MV-4-11 (cell line): Measurements from ENCODE around the gene RASEF.
"Not testable (repeated sequence)": the region's sequence is repeated elsewhere in the genome, so short reads cannot be mapped to it uniquely, and the experiment has no call there.

ENCODE experiments used
- DNase-seq: peaks from one replicate; lab custom pipeline; 2025; lab: John Stamatoyannopoulos, UW

The RASEF gene

DNA sequence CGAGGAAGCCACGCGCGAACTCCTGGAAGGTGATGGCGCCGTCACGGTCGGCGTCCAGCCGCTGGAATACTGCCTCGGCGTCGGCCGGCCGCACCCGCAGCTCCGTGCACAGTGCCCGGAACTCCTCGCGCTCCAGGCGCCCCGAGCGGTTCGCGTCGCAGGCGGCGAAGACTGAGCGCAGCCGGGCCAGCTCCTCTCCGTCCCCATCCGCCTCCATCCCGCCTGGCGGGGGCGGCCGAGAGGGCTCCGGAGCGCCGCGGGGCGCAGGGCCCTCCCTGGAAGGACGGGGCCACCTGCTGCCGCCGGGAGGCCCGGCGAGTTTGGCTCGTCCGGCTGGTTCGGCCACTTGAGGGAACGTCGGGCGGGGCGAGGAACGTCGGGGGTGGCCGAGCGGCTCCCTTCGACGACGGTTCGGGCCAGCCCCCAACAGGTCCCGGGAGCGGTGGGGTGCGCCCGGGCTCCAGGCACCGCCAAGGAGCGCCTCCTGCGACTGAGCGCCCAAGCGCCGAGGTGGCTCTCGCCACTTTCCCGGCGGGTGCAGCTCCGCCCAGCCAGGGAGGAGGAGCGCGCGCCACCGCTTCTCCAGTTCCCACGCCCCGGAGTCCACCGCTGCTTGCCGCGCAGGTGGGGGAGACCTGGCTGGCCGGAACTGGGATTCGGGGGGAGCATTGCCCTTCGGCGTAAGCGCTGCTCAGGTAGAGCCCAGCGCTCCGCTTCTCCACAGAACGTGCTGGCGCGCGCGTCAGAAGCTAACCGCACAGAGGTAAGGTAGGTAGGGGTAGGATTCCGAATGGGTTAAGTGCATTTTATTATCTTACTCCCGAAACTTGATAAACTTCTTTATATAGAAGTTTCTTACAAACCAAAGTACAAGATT, at the start of gene RASEF:
Gene RASEF (minus strand): TSS at position 492 of the 877 bp plus-strand sequence. CDS start 275 bp downstream, at position 217.
- DNase-seq = no peak

DNA sequence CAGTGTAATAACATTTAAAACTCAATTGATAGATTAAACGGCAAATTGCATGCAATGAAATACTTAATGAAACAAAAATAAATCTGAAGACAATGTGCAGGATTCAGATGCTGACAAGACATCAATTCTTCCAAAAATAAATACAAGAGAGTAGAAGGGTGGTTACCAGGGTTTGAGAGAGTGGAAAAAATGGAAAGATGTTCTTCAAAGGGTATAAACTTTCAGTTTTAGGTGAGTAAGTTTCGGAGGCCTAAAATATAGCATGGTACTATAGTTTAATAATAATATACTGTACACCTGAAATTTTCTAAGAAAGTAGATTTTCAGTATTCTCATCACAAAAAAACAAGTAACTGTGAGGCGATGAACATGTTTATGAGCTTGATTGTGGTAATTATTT, 48.2 kb upstream of the RASEF start:
- no peak for DNase-seq

DNA sequence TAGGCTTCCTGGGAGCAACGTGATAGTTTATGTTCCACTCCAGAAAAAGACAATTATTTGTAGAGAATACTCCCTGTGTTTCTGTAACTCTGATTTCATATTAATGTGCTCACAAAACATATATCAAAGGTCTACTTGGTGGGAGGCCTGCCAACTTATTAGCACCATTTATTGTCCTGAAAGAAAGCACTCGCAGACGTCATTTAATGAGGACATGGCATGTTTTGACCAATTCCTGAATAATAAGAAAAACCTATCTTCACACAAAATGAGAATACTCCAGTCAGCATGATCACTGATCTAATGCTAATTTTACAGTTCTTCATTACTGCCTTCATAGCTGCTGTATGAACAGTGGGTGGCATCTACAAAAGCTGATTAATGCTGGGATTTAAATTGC, 46.4 kb upstream of the RASEF start:
- no peak for DNase-seq

DNA sequence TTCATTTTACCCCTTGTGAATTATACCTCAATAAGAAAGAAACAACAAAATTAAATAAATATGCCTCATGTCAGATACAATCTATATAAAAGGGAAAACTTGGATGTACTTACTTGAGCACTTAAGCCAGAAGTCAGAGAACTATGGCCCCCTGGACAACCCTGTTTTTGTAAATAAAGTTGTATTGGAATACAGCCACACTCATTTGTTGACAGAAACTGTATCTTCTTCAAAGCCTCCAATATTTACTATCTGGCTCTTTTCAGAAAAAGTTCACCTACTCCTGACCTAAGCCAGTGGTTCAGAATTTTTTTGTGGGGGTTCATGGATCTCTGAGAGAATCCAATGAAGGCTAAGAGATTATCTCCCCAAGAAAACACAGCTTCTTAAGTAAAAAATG, 45.3 kb upstream of the RASEF start:
- no peak for DNase-seq

DNA sequence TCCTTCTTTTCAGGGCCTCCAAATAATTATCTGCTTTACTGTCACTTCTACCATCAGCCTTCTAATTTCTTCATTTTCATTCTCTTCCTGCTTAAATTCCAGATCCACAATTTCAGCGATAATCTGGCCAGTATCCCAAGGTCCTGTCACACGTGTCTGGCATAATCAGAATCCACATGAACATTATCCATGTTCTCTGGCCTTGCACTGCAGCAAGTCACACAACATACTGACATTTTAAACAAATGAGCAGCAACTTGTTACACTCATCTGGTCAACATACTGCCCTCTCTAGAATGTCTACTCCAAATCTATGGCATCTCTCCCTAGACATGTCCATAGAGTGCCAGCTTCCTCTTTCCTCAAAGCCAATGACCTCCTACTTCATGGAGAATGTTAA, 43.8 kb upstream of the RASEF start:
- no peak for DNase-seq

DNA sequence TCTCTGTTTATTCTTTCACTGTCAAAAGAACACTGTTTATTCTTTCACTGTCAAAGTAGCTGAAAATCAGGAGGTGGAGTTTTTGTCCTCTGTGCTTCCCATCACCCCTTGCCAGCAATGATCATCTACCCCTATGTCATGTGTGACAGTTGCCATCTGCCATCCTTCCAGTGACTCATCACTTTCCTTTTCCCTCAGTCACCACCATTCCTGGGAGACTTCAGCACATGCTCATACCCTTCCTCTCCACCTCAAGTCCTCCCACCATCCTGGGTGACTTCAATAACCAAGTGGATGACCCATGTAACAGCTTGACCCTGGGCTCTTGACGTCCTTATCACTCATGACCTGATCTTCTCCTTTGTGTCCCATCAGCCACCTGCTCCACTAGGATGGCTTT, 43.3 kb upstream of the RASEF start:
- DNase-seq = no peak

GRCh38 chr9:83097633-83098032, 34.7 kb upstream of the RASEF start:
- DNase-seq = no peak

GRCh38 chr9:83093311-83093710, 30.4 kb upstream of the RASEF start:
- not testable (repeated sequence) for DNase-seq

- DNase-seq = no peak
Measured at GRCh38 chr9:83081846-83082245, 18.9 kb upstream of the RASEF start.

- no peak for DNase-seq
Measured at GRCh38 chr9:83081010-83081409, 18.1 kb upstream of the RASEF start.

DNA sequence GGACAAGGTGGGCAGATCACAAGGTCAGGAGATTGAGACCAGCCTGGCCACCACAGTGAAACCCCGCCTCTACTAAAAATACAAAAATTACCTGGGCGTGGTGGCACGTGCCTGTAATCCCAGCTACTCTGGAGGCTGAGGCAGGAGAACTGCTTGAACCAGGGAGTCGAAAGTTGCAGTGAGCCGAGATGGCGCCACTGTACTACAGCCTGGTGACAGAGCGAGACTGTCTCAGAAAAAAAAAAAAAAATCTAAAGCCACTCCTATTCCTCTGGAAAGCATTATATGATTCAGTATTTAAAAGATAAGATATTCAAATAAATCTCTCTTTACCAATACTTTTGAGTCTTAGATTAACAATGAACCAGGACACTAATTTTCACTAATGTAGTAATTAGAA, 13.0 kb upstream of the RASEF start:
- DNase-seq = not testable (repeated sequence)

- not testable (repeated sequence) for DNase-seq
Measured at GRCh38 chr9:83072498-83072897, 9.6 kb upstream of the RASEF start.

DNA sequence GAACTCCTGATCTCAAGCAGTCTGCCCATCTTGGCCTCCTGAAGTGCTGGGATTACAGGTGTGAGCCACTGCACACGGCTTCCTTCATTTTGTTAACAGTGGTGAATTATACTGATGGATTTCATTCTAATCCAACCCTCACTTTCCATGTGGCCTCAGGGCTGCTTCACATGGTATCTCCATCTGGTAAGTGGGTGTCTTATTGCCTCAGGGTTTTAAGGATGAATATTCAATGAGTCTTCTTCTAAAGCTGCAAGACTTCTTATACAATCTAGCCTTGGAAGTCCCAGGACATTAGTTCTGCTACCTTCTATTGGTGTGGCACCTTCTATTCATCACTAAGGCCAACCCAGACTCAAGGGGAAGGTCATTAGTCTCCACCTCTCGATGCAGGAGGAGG, 8.7 kb upstream of the RASEF start:
- DNase-seq = no peak

- DNase-seq = no peak
Measured at GRCh38 chr9:83070261-83070660, 7.3 kb upstream of the RASEF start.

- DNase-seq = no peak
Measured at GRCh38 chr9:83069651-83070050, 6.7 kb upstream of the RASEF start.

GRCh38 chr9:83068414-83068813, 5.5 kb upstream of the RASEF start:
- DNase-seq = no peak

GRCh38 chr9:83067579-83067978, 4.6 kb upstream of the RASEF start:
- no peak for DNase-seq

DNA sequence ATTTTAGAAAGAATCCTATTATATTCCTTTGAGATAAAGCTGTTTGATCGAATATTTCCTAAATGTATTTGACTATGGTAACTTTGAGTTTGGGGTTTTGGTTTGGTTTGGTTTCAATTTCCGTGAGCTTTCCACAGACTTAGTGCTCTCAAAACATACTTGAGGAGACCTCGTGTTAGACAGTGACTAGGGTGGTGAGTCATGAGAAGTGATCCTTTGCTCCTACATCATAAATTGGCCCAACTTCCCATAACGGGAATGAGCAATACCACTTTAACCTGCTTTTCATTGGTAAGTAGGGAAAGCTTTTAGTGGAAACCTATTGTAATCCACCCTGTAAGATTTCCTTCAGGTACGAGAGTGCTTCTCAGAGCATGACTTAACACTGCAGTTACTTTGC, 3.8 kb upstream of the RASEF start:
- no peak for DNase-seq

- no peak for DNase-seq
Measured at GRCh38 chr9:83065233-83065632, 2.3 kb upstream of the RASEF start.

DNA sequence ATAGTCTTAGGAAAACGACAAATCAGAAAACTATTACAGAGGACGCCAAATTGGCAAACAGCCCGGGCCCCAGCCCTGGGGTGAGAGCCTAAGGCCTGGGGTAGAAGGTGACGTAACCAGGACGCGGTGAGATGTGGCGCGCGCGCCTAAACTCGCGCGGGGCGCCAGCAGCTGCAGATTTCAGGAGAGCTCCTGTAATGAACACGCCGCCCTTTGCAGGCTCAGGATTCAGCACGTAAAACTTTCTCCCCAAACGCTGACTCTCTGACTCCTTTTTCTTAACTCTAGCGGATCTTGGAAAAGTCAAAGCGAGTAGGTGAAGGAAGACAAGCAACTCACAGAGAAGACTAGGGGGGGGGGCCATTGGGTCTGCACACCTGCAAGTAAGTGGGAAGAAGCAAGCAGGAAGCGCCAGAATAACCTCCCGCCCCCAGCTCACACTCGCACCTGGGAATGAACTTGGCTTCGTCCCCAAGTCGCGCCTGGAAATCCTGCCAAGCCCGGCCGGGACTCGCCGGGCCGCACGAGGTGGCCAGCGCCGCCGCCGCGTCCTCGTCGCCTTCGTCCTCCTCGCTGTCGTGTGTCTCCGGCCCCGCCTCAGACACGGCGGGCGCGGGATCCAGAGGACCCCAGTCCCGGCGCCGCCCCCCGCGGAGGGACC, 822 bp downstream of the RASEF start:
- no peak for DNase-seq

DNA sequence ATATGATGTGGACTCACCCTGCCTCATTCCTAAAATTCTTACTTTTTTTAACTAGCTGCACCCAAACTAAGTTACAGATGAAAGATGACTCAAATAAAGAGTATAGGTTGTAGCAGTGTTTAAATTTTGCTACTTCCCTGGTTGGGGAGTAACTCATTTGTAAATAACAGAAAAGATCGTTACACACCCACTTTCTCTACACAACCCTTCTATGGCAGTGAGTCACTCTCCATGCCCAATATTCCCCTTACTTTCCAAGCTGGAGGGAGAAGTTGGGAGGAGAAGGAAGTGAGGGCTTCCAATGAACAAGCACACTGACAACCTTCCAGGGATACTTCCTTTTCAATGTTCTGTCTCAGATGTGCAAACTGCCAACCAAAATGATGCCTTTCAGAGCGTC, 1.9 kb downstream of the RASEF start:
- no peak for DNase-seq

DNA sequence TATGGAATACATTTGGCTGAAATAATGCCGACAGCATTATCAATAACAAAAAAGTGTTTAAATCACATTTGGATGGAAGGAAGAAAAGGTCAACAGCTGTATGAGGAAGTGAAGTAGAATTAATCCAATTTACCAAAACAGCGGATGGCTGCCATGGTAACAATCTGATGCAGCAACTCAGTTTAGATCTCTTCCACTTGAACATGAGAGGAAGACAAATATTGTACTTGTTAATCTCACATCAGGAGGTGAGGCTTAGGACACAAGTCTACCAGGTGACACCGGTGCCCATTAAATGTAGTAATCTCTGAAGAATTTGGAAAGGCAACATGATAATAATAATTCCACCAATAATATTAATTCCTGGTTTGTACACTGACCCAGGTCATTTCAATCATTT, 2.4 kb downstream of the RASEF start:
- DNase-seq = no peak

- DNase-seq = no peak
Measured at GRCh38 chr9:83059417-83059816, 3.5 kb downstream of the RASEF start.

DNA sequence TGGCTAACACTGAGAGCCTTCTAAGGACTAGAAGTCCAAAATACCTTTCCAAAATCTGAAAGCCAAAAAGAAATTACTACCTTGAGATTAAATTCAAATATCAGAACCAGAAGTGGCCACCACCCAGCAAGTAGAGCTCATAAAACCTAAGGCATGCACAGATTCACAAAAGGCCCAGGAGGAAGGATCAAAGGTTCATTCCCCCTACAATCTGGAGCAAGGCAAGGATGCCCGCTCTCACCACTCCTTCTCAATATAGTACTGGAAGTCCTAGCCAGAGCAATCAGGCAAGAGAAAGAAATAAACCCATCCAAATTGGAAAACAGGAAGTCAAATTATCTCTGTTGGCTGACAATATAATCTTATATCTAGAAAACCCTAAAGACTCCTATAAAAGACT, 6.0 kb downstream of the RASEF start:
- DNase-seq = no peak
